SW 1271 (cell line): ENCODE measurements around the gene FBXO17.
"Not testable (repeated sequence)": the region's sequence is repeated elsewhere in the genome, so short reads cannot be mapped to it uniquely, and the experiment has no call there.

ENCODE experiments used
- DNase-seq, 2 experiments: peaks; one replicate each; lab custom pipeline; 2025; lab: John Stamatoyannopoulos, UW

FBXO17 gene, protein sequence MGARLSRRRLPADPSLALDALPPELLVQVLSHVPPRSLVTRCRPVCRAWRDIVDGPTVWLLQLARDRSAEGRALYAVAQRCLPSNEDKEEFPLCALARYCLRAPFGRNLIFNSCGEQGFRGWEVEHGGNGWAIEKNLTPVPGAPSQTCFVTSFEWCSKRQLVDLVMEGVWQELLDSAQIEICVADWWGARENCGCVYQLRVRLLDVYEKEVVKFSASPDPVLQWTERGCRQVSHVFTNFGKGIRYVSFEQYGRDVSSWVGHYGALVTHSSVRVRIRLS

GRCh38 chr19:38975214-38975860 lies at the start of gene FBXO17:
Gene FBXO17, minus strand, starts transcription at chr19:38975742. Its CDS starts 25,423 bp downstream, at chr19:38950319.
- peak in 1 of 2 experiments; percentile 57 for DNase-seq

GRCh38 chr19:39024875-39025641 lies 49.5 kb upstream of the FBXO17 start:
- no peak for DNase-seq

GRCh38 chr19:39021063-39021462 lies 45.5 kb upstream of the FBXO17 start:
- no peak for DNase-seq

DNA sequence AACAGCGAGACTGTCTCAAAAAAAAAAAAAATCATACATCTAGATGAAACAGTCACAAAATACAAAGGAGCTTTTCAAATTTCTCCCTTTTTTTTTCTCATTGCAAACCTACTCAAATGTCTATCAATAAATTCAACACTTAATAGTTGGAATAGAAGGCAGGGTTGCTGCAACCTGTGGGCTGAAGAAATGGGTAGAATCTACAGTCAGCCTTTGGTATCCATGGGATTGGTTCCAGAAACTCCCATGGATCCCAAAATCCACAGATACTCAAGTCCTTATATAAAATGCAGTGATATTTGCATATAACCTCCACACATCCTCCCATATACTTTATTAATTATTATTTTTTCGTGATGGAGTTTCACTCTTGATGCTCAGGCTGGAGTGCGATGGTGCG lies 42.1 kb upstream of the FBXO17 start:
- no peak for DNase-seq

DNA sequence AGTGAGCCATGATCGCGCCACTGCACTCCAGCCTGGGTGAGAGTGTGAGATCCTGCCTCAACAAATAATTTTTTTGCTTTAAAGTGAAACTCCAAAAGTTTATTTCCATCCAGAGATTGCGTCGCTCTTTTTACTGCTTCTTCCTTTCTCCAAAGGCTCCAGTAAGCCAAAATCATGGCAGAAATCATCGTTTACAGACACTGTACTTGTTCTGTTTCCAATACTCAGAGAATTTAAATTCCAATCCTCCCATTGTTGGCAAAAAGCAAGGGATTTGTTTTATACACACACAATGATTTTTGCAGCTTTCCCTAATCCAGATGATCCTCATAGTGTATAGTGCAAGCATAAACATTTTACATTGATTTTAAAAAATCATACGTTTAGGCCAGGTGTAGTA lies 41.5 kb upstream of the FBXO17 start:
- no peak for DNase-seq

GRCh38 chr19:39014037-39014436 lies 38.5 kb upstream of the FBXO17 start:
- no peak for DNase-seq

- no peak for DNase-seq
These were observed 33.5 kb upstream of the FBXO17 start for GRCh38 chr19:39009001-39009400.

- no peak for DNase-seq
These were observed 32.6 kb upstream of the FBXO17 start for GRCh38 chr19:39008137-39008536.

- DNase-seq = no peak
These were observed 31.6 kb upstream of the FBXO17 start for GRCh38 chr19:39007096-39007495.

DNA sequence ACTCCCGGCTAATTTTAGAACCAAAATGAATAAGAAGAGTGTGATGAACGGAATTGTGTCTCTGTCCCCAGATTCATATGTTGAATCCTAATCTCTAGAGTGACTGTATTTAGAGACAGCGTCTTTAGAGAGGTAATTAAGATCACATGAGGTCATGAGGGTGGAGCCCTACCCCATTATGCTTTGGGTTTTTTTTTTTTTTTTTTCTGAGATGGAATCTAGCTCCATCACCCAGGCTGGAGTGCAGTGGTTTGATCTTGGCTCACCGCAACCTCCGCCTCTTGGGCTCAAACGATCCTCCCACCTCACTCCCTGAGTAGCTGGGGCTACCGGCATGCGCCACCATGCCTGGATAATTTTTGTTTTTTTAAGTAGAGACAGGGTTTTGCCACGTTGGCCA lies 28.9 kb upstream of the FBXO17 start:
- DNase-seq = no peak

DNA sequence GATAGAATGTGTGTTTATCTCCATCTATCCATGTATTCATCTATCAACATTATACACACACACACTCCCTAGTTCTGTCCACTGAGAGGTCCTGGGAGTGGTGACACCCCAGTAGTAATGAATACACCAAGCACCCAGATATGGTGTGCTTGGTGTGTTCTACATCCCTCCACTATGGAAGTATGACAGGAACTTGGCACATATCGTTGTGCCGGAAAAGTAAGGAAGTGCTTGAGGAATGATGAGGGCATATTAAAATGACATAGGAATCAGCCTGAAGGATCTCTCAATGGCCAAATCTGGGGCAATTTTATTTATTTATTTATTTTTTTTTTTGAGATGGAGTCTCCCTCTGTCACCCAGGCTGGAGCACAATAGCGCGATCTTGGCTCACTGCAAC lies 28.3 kb upstream of the FBXO17 start:
- no peak for DNase-seq

DNA sequence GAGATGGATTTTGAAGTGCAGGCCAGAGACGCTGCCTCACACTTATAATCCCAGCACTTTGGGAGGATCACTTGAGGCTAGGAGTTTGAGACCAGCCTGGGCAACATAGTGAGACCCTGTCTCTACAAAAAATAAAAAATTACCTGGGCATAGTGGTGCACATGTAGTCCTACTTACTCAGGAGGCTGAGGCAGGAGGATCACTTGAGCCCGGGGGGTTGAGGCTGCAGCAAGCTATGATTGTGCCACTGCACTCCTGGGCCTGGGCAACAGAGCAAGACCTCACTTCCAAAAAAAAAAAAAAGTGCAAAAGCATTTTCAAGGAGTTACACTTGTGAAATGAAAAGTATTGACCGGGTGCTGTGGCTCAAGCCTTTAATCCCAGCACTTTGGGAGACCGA lies 27.6 kb upstream of the FBXO17 start:
- no peak for DNase-seq

DNA sequence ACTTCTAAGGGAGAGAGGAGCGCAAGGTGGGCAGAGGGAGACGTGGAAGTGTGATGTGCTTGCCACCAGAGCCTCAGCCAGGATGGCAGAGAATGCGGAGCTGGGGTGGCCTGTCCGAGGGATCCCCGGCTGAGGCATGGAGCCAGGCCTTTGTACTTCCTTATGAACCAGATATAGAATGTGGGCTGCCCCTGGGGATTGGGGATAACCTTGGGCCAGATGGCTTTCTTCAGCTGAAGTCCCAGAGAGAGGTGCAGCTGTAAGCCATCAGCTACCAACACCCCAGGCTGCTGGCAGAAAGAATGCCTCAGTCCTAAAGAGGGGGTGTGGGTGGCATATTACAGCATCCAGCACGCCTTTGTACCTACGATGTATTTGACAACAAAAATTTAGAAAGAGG lies 25.5 kb upstream of the FBXO17 start:
- DNase-seq = no peak

GRCh38 chr19:38997576-38997975 lies 22.0 kb upstream of the FBXO17 start:
- DNase-seq = not testable (repeated sequence)

- no peak for DNase-seq
These were observed 17.7 kb upstream of the FBXO17 start for GRCh38 chr19:38993271-38993670.

GRCh38 chr19:38990949-38991697 lies 15.6 kb upstream of the FBXO17 start:
- no peak for DNase-seq

GRCh38 chr19:38989614-38990013 lies 14.1 kb upstream of the FBXO17 start:
- not testable (repeated sequence) for DNase-seq

GRCh38 chr19:38989066-38989605 lies 13.6 kb upstream of the FBXO17 start:
- DNase-seq = peak in 1 of 2 experiments; percentile 32

DNA sequence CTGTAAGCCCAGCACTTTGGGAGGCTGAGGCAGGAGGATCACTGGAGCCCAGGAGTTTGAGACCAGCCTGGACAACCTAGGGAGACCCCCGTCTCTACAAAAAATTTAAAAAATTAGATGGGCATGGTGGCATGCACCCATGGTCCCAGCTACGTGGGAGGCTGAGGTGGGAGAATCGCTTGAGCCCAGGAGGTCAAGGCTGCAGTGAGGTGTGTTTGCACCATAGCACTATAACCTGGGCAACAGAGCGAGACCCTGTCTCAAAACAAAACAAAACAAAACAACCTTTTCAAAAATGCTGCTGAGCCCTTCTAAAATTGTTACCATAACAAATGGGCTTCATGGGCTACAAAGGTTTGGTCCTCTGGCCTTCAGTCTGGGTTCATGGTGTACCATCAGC lies 13.1 kb upstream of the FBXO17 start:
- DNase-seq = not testable (repeated sequence)

GRCh38 chr19:38987745-38988144 lies 12.2 kb upstream of the FBXO17 start:
- not testable (repeated sequence) for DNase-seq

GRCh38 chr19:38985262-38985661 lies 9.7 kb upstream of the FBXO17 start:
- DNase-seq = no peak
